Measurements from ENCODE around the gene CXCL6.

Gene CXCL6

DNA sequence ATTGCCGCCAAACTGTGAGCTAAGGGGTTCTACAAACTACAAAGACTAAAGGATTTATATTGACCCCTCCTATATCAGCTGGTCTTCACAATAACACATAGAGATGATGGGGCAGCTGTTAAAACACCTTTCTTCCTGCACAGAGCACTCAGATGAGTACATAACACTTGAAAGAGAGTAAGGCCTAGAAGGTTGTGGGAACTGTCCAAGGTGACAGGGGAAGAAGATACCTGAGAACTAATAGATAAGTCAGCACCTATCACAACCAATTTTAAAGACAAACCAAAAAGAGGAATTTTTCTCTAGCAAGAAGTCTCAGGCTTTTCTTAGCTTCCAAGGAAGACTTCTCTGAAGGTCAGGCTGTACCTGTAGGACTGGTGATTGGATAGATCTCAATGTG is 19.1 kb upstream of the CXCL6 start:
- Histone ChIP-seq H3K4me1 (ENCODE audit: control insufficient read depth, insufficient read depth, low read length) (peaks cover 3% of the 10 kb centered on the region; the same call in 1 of the 2 replicates), H3K27me3 (ENCODE audit: control insufficient read depth, insufficient read depth, low read length) (no peaks in the 10 kb centered on the region), H3K36me3 (ENCODE audit: control insufficient read depth, insufficient read depth, low read length) (no peaks in the 10 kb centered on the region), H3K9me3 (ENCODE audit: control insufficient read depth, insufficient read depth, low read depth, low read length) (no peaks in the 10 kb centered on the region), H3K27ac (ENCODE audit: low read depth, low read length) (no peak overlapping the region), H3K9ac (ENCODE audit: low read length) (no peak overlapping the region), H3K4me3 (ENCODE audit: low read depth, low read length) (no peak overlapping the region)

- Histone ChIP-seq H3K27ac (ENCODE audit: low read depth, low read length) (no peak overlapping the region), H3K27me3 (ENCODE audit: control insufficient read depth, insufficient read depth, low read length) (no peaks in the 10 kb centered on the region), H3K9ac (ENCODE audit: low read length) (no peak overlapping the region), H3K4me1 (ENCODE audit: control insufficient read depth, insufficient read depth, low read length) (peaks cover 3% of the 10 kb centered on the region; the same call in 1 of the 2 replicates), H3K4me3 (ENCODE audit: low read depth, low read length) (no peak overlapping the region), H3K9me3 (ENCODE audit: control insufficient read depth, insufficient read depth, low read depth, low read length) (no peaks in the 10 kb centered on the region), H3K36me3 (ENCODE audit: control insufficient read depth, insufficient read depth, low read length) (no peaks in the 10 kb centered on the region)
Observed at GRCh38 chr4:73821325-73821724, 15.2 kb upstream of the CXCL6 start.

GRCh38 chr4:73822389-73822788 is 14.1 kb upstream of the CXCL6 start:
- Histone ChIP-seq H3K9ac (ENCODE audit: low read length) (no peak overlapping the region), H3K4me1 (ENCODE audit: control insufficient read depth, insufficient read depth, low read length) (peaks cover 3% of the 10 kb centered on the region; the same call in 1 of the 2 replicates), H3K36me3 (ENCODE audit: control insufficient read depth, insufficient read depth, low read length) (no peaks in the 10 kb centered on the region), H3K27ac (ENCODE audit: low read depth, low read length) (no peak overlapping the region), H3K4me3 (ENCODE audit: low read depth, low read length) (no peak overlapping the region), H3K27me3 (ENCODE audit: control insufficient read depth, insufficient read depth, low read length) (no peaks in the 10 kb centered on the region), H3K9me3 (ENCODE audit: control insufficient read depth, insufficient read depth, low read depth, low read length) (peaks cover 3% of the 10 kb centered on the region; the same call in 1 of the 2 replicates)

DNA sequence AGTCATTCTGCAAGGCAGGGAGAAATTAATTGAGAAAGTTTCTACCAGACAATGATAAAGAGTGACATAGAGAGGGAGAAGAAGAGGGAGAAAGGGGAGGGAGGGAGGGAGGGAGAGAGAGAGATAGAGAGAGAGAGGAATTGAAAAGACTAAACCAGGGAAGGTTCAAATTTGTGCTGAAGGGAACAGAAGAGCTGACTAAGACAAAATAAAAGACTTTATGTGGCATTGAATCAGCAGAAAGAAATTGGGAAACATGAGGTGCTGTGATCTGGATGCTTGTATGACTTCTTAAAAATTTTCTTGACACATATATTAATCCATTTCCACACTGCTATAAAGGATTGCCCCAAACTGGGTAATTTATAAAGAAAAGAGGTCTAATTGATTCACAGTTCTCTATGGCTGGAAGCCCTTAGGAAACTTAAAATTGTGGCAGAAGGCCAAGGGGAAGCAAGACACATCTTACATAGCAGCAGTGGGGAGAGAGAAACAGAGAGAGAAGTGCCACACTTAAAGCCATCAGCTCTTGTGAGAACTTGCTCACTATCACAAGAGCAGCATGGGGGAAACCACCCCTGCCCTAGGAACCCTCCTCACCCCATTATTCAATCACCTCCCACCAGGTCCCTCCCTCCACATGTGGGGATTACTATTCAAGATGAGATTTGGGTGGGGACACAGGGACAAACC is 13.5 kb upstream of the CXCL6 start:
- Histone ChIP-seq H3K4me3 (ENCODE audit: low read depth, low read length) (no peak overlapping the region), H3K36me3 (ENCODE audit: control insufficient read depth, insufficient read depth, low read length) (no peaks in the 10 kb centered on the region), H3K9me3 (ENCODE audit: control insufficient read depth, insufficient read depth, low read depth, low read length) (peaks cover 7% of the 10 kb centered on the region; the same call in 1 of the 2 replicates), H3K27me3 (ENCODE audit: control insufficient read depth, insufficient read depth, low read length) (no peaks in the 10 kb centered on the region), H3K27ac (ENCODE audit: low read depth, low read length) (no peak overlapping the region), H3K4me1 (ENCODE audit: control insufficient read depth, insufficient read depth, low read length) (peaks cover under 1% of the 10 kb centered on the region; the same call in 1 of the 2 replicates), H3K9ac (ENCODE audit: low read length) (no peak overlapping the region)

DNA sequence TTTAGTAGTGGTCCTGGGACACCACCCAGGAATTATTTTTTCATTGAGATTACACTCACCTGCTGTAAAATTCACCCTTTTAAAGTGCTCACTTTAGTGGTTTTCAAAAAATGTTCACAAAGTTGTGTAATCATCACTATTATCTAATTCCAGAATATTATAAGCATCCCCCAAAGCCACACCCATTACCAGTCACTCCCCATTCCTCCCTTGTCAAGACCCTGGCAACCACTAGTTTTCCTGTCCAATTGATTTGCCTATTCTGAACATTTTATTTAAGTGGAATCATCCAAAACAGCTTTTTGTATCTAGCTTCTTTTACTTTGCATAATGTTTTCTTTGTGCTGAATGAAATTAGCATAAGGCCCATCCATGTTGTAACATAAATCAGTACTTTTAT is 12.7 kb upstream of the CXCL6 start:
- Histone ChIP-seq H3K4me3 (ENCODE audit: low read depth, low read length) (no peak overlapping the region), H3K9me3 (ENCODE audit: control insufficient read depth, insufficient read depth, low read depth, low read length) (peaks cover 7% of the 10 kb centered on the region; the same call in 1 of the 2 replicates), H3K4me1 (ENCODE audit: control insufficient read depth, insufficient read depth, low read length) (no peaks in the 10 kb centered on the region), H3K9ac (ENCODE audit: low read length) (no peak overlapping the region), H3K36me3 (ENCODE audit: control insufficient read depth, insufficient read depth, low read length) (no peaks in the 10 kb centered on the region), H3K27me3 (ENCODE audit: control insufficient read depth, insufficient read depth, low read length) (no peaks in the 10 kb centered on the region), H3K27ac (ENCODE audit: low read depth, low read length) (no peak overlapping the region)

- no peaks in the 10 kb centered on the region for H3K4me1 ChIP-seq (ENCODE audit: control insufficient read depth, insufficient read depth, low read length)
- H3K9ac ChIP-seq (ENCODE audit: low read length), result no peak overlapping the region
- no peaks in the 10 kb centered on the region for H3K36me3 ChIP-seq (ENCODE audit: control insufficient read depth, insufficient read depth, low read length)
- H3K4me3 ChIP-seq (ENCODE audit: low read depth, low read length), result no peak overlapping the region
- no peak overlapping the region for H3K27ac ChIP-seq (ENCODE audit: low read depth, low read length)
- H3K27me3 ChIP-seq (ENCODE audit: control insufficient read depth, insufficient read depth, low read length), result no peaks in the 10 kb centered on the region
- peaks cover 7% of the 10 kb centered on the region; the same call in 1 of the 2 replicates for H3K9me3 ChIP-seq (ENCODE audit: control insufficient read depth, insufficient read depth, low read depth, low read length)
Observed at GRCh38 chr4:73828956-73829355, 7.5 kb upstream of the CXCL6 start.

GRCh38 chr4:73831569-73831968 is 4.9 kb upstream of the CXCL6 start:
- Histone ChIP-seq H3K4me3 (ENCODE audit: low read depth, low read length) (no peak overlapping the region), H3K4me1 (ENCODE audit: control insufficient read depth, insufficient read depth, low read length) (no peaks in the 10 kb centered on the region), H3K27ac (ENCODE audit: low read depth, low read length) (no peak overlapping the region)

GRCh38 chr4:73832651-73833237 is 3.7 kb upstream of the CXCL6 start:
- H3K4me3 ChIP-seq (ENCODE audit: low read depth, low read length), result no peak overlapping the region
- peaks cover 17% of the 10 kb centered on the region for H3K27me3 ChIP-seq (ENCODE audit: control insufficient read depth, insufficient read depth, low read length)
- H3K4me1 ChIP-seq (ENCODE audit: control insufficient read depth, insufficient read depth, low read length), result peaks cover 3% of the 10 kb centered on the region; the same call in 1 of the 2 replicates
- no peak overlapping the region for H3K27ac ChIP-seq (ENCODE audit: low read depth, low read length)
- H3K9me3 ChIP-seq (ENCODE audit: control insufficient read depth, insufficient read depth, low read depth, low read length), result 0 out of 2 replicates have a peak, but pooled peaks cover 1% of the 10 kb centered on the region
- H3K9ac ChIP-seq (ENCODE audit: low read length), result no peak overlapping the region
- H3K36me3 ChIP-seq (ENCODE audit: control insufficient read depth, insufficient read depth, low read length), result no peaks in the 10 kb centered on the region

More at GRCh38 chr4:73831569-73831968, 4.9 kb upstream of the CXCL6 start:
- H3K9ac ChIP-seq (ENCODE audit: low read length), result no peak overlapping the region
- peaks cover 7% of the 10 kb centered on the region; the same call in 1 of the 2 replicates for H3K9me3 ChIP-seq (ENCODE audit: control insufficient read depth, insufficient read depth, low read depth, low read length)
- H3K27me3 ChIP-seq (ENCODE audit: control insufficient read depth, insufficient read depth, low read length), result peaks cover 6% of the 10 kb centered on the region
- no peaks in the 10 kb centered on the region for H3K36me3 ChIP-seq (ENCODE audit: control insufficient read depth, insufficient read depth, low read length)

DNA sequence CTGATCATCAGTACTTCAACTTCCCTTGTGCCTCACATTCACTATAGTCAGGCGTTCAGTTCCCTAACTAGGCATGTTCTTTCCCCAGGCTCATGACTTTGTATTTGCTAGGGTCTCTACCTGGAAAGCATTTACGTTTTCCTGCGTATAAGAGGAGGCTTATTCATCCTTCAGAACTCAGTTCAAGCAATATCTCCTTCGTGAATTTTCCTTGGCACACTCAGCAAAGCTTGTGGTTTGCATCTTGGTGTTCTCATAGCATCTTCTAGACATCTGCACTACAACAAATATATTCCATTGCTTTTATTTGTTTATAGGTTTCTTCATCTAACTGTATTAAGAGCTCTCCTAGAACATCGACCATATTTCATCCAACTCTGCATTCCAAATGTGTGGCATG is 2.6 kb downstream of the CXCL6 start:
- Histone ChIP-seq H3K27ac (ENCODE audit: low read depth, low read length) (no peak overlapping the region), H3K27me3 (ENCODE audit: control insufficient read depth, insufficient read depth, low read length) (peaks cover 30% of the 10 kb centered on the region), H3K9ac (ENCODE audit: low read length) (no peak overlapping the region), H3K4me1 (ENCODE audit: control insufficient read depth, insufficient read depth, low read length) (peaks cover 3% of the 10 kb centered on the region; the same call in 1 of the 2 replicates), H3K36me3 (ENCODE audit: control insufficient read depth, insufficient read depth, low read length) (no peaks in the 10 kb centered on the region), H3K4me3 (ENCODE audit: low read depth, low read length) (no peak overlapping the region), H3K9me3 (ENCODE audit: control insufficient read depth, insufficient read depth, low read depth, low read length) (no peaks in the 10 kb centered on the region)

DNA sequence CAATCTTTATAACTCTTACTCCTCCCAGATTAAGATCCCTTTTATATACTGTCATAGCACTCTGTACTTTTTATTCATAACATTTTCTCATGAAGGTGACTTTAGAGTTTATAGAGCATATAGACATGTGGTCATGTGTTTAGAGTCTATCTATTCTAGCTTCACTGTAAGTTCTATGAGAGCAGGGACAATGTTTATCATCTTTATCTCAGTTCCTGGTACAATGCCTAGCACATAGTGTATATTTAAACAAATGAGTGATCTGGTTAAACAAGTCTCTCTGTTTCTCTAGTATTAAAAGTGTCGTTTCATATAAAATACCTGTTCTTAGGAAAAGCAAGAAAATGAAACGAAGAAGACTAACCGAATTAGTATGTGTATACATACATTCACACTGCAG is 3.2 kb downstream of the CXCL6 start:
- peaks cover 3% of the 10 kb centered on the region; the same call in 1 of the 2 replicates for H3K4me1 ChIP-seq (ENCODE audit: control insufficient read depth, insufficient read depth, low read length)
- no peaks in the 10 kb centered on the region for H3K9me3 ChIP-seq (ENCODE audit: control insufficient read depth, insufficient read depth, low read depth, low read length)
- peaks cover 30% of the 10 kb centered on the region for H3K27me3 ChIP-seq (ENCODE audit: control insufficient read depth, insufficient read depth, low read length)
- H3K4me3 ChIP-seq (ENCODE audit: low read depth, low read length), result no peak overlapping the region
- H3K27ac ChIP-seq (ENCODE audit: low read depth, low read length), result no peak overlapping the region
- H3K36me3 ChIP-seq (ENCODE audit: control insufficient read depth, insufficient read depth, low read length), result no peaks in the 10 kb centered on the region
- no peak overlapping the region for H3K9ac ChIP-seq (ENCODE audit: low read length)

DNA sequence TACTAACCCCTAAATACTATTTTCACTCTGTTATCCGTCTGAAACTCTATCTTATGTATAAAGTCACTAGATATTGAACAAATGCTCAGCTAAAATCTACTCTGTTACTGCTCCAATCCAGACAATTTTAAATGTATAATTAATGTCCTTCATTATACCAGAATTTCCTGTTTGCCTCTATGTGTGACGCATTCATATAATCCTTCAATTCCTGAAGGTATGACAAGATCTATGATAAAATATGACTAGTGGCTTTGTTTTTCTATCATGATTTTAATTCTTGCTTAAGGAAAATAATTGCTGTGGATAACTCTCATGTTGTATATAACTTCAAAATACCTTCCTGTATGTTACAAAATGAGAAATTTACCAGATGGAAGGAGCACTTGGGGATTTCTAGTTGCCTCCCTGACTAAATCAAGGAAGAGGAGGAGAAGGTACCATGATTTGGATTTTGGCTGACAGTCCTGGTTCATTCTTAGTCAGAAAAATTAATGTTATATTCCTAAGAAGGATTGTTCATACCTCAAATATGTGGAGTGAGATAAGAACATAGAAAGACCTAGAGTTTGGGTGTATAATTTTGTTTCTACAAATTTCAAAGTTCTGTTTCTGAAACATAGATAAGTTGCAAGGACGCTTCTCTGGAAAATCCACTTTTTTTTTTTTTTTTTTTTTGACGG is 4.9 kb downstream of the CXCL6 start:
- H3K9ac ChIP-seq (ENCODE audit: low read length), result no peak overlapping the region
- H3K9me3 ChIP-seq (ENCODE audit: control insufficient read depth, insufficient read depth, low read depth, low read length), result no peaks in the 10 kb centered on the region
- peaks cover 27% of the 10 kb centered on the region for H3K27me3 ChIP-seq (ENCODE audit: control insufficient read depth, insufficient read depth, low read length)
- no peak overlapping the region for H3K4me3 ChIP-seq (ENCODE audit: low read depth, low read length)
- H3K36me3 ChIP-seq (ENCODE audit: control insufficient read depth, insufficient read depth, low read length), result no peaks in the 10 kb centered on the region
- peaks cover 3% of the 10 kb centered on the region; the same call in 1 of the 2 replicates for H3K4me1 ChIP-seq (ENCODE audit: control insufficient read depth, insufficient read depth, low read length)
- no peak overlapping the region for H3K27ac ChIP-seq (ENCODE audit: low read depth, low read length)
